Measurements from ENCODE around the gene DHX35.

DHX35 gene

DNA sequence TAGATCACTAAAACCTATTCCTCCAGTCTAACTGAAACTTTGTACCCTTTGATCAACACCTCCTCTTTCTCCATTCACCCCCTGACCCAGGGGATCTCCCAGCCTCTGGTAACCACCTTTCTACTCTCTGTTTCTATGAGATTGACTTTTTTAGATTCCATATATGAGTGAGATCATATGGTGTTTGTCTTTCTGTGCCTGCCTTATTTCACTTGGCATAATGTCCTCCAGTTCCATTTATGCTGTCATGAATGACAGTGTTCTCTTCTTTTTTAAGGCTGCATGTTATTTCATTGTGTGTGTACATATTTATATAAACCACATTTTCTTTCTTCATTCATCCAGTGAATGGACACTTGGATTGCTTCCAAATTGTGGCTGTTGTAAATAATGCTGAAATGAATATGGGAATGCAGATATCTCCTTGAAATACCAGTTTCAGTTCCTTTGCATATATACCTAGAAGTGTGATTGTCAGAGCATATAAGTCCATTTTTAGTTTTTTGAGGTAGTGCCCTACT is 57.7 kb downstream of the DHX35 start:
- TF ChIP-seq, protein P1, sequence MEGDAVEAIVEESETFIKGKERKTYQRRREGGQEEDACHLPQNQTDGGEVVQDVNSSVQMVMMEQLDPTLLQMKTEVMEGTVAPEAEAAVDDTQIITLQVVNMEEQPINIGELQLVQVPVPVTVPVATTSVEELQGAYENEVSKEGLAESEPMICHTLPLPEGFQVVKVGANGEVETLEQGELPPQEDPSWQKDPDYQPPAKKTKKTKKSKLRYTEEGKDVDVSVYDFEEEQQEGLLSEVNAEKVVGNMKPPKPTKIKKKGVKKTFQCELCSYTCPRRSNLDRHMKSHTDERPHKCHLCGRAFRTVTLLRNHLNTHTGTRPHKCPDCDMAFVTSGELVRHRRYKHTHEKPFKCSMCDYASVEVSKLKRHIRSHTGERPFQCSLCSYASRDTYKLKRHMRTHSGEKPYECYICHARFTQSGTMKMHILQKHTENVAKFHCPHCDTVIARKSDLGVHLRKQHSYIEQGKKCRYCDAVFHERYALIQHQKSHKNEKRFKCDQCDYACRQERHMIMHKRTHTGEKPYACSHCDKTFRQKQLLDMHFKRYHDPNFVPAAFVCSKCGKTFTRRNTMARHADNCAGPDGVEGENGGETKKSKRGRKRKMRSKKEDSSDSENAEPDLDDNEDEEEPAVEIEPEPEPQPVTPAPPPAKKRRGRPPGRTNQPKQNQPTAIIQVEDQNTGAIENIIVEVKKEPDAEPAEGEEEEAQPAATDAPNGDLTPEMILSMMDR (conservative IDR thresholded peaks at IDR 0.05; ENCODE audit: control insufficient read depth, insufficient read depth, low read depth, low read length) = no peak
- H3K4me3 ChIP-seq (ENCODE audit: control insufficient read depth, low read depth, low read length) = no peak overlapping the region
- peak; percentile 6 for DNase-seq (ENCODE audit: low read depth)

- DNase-seq (ENCODE audit: low read depth) = no peak
- TF ChIP-seq, protein P1 (conservative IDR thresholded peaks at IDR 0.05; ENCODE audit: control insufficient read depth, insufficient read depth, low read depth, low read length) = no peak
Measured at GRCh38 chr20:39021748-39022147, 59.6 kb downstream of the DHX35 start.

GRCh38 chr20:39025883-39026282 is 63.7 kb downstream of the DHX35 start:
- DNase-seq (ENCODE audit: low read depth) = no peak
- TF ChIP-seq, protein P1 (conservative IDR thresholded peaks at IDR 0.05; ENCODE audit: control insufficient read depth, insufficient read depth, low read depth, low read length) = no peak
- no peak overlapping the region for H3K4me3 ChIP-seq (ENCODE audit: control insufficient read depth, low read depth, low read length)

More at GRCh38 chr20:39021748-39022147, 59.6 kb downstream of the DHX35 start:
- no peak overlapping the region for H3K4me3 ChIP-seq (ENCODE audit: control insufficient read depth, low read depth, low read length)

DNA sequence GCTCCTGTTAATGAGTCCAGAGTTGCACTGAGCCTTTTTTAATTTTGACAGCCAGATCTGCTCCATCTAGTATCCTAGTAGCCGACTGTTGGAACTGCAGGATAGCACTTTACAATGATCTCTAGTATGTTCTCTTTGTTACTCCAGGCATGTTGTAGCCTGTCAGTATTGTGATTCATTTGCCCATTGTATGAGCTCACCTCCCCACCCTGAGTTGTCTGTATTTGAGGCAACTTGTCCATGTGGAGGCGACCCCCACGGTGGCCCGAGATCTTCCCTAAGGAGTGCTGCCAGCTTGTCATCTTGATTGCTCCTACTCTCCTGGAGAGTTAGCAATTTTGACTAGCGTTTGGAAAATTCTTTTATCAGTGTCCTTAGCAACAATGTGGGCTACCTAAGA is 67.2 kb downstream of the DHX35 start:
- no peak overlapping the region for H3K4me3 ChIP-seq (ENCODE audit: control insufficient read depth, low read depth, low read length)
- TF ChIP-seq, protein P1 (conservative IDR thresholded peaks at IDR 0.05; ENCODE audit: control insufficient read depth, insufficient read depth, low read depth, low read length) = no peak
- no peak for DNase-seq (ENCODE audit: low read depth)

GRCh38 chr20:39032997-39033396 is 70.9 kb downstream of the DHX35 start:
- DNase-seq (ENCODE audit: low read depth) = no peak
- no peak overlapping the region for H3K4me3 ChIP-seq (ENCODE audit: control insufficient read depth, low read depth, low read length)
- TF ChIP-seq, protein P1 (conservative IDR thresholded peaks at IDR 0.05; ENCODE audit: control insufficient read depth, insufficient read depth, low read depth, low read length) = no peak

- no peak overlapping the region for H3K4me3 ChIP-seq (ENCODE audit: control insufficient read depth, low read depth, low read length)
- TF ChIP-seq, protein P1 (conservative IDR thresholded peaks at IDR 0.05; ENCODE audit: control insufficient read depth, insufficient read depth, low read depth, low read length) = no peak
- DNase-seq (ENCODE audit: low read depth) = peak; percentile 25
Measured at GRCh38 chr20:39036011-39036410, 73.9 kb downstream of the DHX35 start.

- DNase-seq (ENCODE audit: low read depth) = no peak
- TF ChIP-seq, protein P1 (conservative IDR thresholded peaks at IDR 0.05; ENCODE audit: control insufficient read depth, insufficient read depth, low read depth, low read length) = no peak
- no peak overlapping the region for H3K4me3 ChIP-seq (ENCODE audit: control insufficient read depth, low read depth, low read length)
Measured at GRCh38 chr20:39036851-39037250, 74.7 kb downstream of the DHX35 start.
